Fibroblast of skin of left biceps (primary cell): Measurements from ENCODE around the gene ADGRF1.

Experiments
- DNase-seq, 2 experiments: peaks; one replicate each; pipeline ENCODE4 v3.0.0-alpha.2; 2013; ENCODE audit warnings: low read depth in 2 of 2

Gene ADGRF1

GRCh38 chr6:46983007-46983411 is 59.1 kb downstream of the ADGRF1 start:
- DNase-seq, result no peak

DNA sequence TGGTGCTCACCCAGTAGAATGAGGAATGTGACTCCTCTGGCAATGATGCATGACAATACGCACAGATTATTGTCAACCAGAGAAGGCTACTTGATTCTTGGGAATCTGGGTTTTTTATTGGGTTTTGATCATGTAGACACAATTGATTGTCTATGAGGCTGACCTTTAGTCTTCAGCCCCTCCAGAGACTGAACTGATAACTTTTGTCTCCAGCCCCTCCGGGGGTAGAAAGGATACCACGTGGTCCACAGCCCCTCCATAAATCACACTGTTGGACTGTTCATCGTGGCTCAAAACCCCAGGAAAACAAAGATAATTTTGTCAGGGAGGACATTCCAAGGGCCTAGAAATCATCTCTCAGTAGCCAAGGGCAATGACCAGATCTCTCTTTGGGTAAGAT is 62.9 kb downstream of the ADGRF1 start:
- DNase-seq, result no peak

DNA sequence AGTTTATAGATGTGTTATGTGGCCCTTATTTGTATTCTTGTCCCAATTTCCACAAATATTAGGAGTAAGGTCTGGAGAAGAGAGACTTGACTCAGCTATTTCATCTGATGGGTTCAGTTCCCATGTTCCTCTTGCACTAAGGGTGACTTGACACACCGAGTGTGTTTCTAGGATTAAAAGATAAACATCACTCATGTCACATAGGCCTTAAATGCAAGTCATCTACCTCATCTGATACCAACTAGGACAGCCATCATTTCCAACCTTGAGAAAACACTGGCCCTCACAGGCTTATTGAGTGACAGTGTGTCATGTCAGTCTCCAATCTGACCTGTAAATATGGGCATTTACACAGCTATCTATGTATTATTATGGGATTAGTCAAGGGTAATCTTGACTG is 67.3 kb downstream of the ADGRF1 start:
- no peak for DNase-seq

GRCh38 chr6:46973029-46973428 is 69.1 kb downstream of the ADGRF1 start:
- no peak for DNase-seq

- DNase-seq, result no peak
Measured at GRCh38 chr6:46972531-46972930, 69.6 kb downstream of the ADGRF1 start.

DNA sequence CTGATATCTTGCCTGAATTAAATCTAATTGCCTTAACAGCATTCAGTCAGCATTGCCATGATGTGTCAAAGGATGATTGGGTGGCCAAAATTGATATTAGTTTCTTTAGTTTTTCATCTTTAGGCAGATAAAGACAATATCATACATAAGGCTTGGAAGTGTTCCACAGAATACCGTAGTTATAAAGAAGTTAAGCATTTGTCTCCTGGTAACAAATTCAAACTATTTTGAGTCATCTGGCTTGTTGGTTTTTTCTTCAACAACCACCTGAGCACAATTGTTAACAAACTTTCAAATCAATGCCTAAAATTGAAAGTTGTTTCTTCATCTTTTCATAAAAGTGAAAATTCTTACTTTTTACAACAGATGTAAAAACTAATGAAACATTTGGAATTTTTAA is 72.9 kb downstream of the ADGRF1 start:
- no peak for DNase-seq

DNA sequence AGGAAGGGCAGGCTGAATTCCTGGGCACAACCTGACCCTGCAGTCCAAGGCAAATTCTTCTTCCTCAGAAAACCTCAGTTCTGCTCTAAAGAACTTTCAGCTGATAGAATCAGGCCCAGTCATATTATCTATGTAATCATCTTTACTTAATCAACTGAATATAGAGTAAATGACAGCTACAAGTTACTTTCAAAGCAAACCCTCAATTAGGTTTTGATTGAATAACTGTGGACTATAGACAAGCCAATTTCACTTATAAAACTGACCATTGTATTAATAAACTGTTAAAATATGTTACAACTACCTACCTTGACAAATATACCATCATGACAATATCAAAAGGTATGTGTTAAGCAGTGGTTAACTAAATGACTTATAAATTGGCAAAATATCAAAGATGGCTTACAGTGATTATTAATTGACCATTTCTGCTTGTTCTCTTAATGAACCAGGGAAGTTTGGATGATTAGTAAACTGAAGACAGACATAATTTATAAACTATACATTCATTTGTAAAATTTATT is 74.2 kb downstream of the ADGRF1 start:
- DNase-seq, result no peak

DNA sequence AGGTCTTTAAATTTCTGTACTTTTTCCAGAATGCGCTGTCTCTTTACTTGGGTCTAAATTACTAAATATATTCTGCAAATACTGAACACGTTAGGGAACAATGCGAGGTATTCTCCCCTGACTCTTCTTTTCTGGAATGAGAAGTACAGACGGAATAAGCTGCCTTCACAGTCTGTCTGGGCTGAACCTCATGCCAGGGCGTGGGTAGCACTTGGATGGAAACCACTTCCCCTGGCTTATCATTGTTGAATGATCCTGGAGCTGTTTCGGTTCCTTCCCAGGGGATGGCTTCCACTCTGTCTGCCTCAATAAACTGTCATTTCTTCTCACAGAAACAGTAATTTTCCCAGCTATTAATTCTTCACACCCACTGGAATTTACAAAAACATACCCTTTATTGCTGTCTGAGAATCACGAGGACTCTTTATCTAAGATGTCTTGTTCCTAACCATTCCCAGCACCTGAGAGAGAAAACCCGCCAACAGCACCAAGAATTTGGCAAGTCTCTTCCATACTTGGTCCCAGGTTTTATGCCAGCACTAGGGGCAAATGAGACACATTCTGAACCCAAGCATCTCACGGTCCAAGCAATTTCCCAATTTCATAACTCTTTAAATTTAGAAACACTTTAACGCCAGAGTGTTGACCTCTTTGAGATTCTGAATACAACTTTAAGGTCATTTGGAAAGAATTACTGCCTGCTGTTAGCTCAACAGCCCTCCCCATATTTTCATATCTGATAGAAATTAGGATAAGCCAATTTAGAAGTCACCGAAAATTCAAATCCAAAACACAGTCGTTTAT is 77.2 kb downstream of the ADGRF1 start:
- no peak for DNase-seq

GRCh38 chr6:46963626-46964025 is 78.5 kb downstream of the ADGRF1 start:
- DNase-seq, result no peak

DNA sequence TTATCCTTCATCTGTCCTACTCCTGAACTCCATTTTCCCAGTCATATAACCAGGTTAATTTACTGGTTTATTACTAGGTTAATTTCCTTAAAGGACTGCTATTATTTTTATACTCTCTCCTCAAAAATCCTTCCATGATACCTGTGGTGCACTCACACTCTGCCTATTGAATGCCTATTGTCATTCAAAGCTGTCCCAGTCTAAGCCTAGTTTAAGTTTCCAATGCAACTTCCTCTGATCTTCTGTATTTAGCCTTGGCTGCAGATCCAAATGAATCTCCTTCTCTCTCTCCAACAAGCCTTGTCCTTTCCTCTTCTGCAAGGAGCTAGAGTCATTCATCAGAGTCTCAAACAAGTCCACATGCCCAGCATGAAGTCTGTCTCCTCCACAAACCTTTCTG is 79.1 kb downstream of the ADGRF1 start:
- no peak for DNase-seq

- no peak for DNase-seq
Measured at GRCh38 chr6:46961711-46962110, 80.4 kb downstream of the ADGRF1 start.

- no peak for DNase-seq
Measured at GRCh38 chr6:46961232-46961631, 80.9 kb downstream of the ADGRF1 start.

DNA sequence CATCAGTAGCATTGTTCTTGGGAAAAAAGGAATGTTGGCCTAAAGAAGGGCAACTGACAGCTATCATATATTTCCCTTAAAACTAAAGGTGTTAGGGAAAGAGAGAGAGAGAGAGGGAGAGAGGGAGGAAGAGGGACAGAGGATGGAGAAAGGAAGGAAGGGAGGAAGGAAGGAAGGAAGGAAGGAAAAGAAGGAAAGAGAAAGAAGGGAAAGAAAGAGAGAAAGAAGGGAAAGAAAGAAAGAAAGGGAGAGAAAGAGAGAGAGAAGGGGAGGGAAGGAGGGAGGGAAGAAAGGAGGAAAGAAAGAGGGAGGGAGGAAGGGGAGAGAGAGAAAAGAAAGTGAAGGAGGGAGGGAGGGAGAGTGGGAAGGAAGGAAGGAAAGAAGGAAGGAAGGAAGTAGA is 82.7 kb downstream of the ADGRF1 start:
- no peak for DNase-seq

- DNase-seq, result no peak
Measured at GRCh38 chr6:46956409-46956808, 85.7 kb downstream of the ADGRF1 start.

DNA sequence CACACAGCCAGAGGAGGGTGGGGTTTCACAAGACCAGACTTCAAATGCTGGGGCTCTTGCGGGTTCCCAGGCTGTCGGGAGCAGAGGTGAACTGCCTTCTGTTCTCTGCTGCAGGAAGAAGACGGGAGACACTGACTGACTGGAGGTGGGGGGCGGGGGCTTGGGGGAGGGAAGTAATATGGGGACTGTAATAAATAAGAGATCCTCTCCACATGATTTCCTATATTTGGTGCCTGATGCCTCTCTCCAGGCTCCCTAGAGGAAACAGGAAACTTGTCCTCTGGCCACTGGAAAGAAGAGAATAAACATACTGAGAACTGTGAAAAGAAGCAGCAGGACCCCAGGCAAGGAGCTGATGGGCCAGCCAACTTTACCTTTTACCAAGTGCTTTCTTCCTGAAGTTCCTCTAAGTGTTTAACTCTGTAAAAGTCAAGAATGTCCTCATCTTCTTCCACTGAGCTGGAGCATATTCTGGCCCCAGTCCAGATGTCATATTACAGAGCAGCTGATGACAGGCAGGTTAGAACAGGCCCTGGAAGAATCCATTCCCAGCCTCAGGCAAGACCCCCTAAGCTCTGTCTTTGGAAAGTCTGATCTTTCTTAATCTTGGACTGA is 87.2 kb downstream of the ADGRF1 start:
- DNase-seq, result no peak

- DNase-seq, result no peak
Measured at GRCh38 chr6:46953921-46954320, 88.2 kb downstream of the ADGRF1 start.

- DNase-seq, result no peak
Measured at GRCh38 chr6:46949632-46950280, 92.4 kb downstream of the ADGRF1 start.

GRCh38 chr6:46948699-46949098 is 93.4 kb downstream of the ADGRF1 start:
- no peak for DNase-seq
